ENCODE data around the gene MYH6.
"Not testable (repeated sequence)": the region's sequence is repeated elsewhere in the genome, so short reads cannot be mapped to it uniquely, and the experiment has no call there.

DNA sequence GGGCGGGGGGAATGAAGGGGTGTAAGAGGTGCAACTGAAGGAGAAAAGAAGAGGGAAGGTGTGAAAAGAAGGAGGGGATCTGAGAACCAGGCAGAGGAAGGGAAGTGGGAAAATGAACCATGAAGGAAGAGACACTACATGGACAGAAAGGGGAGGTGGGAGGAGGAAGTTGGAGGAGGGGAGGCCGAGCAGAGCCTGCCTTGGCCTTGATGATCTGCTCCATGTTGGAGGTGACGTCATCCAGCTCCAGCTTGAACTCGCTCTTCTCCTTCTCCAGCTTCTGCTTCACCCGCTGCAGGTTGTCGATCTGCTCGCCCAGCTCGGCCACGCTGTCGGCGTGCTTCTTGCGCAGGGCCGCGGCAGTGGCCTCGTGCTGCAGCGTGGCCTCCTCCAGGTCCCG lies 11.6 kb upstream of the MYH6 start:
- not testable (repeated sequence) for TF ChIP-seq TP53 (CRISPR knock-in tag; conservative IDR thresholded peaks at IDR 0.05); REST (IDR thresholded peaks at IDR 0.05; ENCODE audit: borderline replicate concordance in 1 of 2, low read depth in 1 of 2, low read length in 2 of 2); ZNF274 (CRISPR knock-in tag; IDR thresholded peaks at IDR 0.05)
